ENCODE results near the gene CD300H.

DNA sequence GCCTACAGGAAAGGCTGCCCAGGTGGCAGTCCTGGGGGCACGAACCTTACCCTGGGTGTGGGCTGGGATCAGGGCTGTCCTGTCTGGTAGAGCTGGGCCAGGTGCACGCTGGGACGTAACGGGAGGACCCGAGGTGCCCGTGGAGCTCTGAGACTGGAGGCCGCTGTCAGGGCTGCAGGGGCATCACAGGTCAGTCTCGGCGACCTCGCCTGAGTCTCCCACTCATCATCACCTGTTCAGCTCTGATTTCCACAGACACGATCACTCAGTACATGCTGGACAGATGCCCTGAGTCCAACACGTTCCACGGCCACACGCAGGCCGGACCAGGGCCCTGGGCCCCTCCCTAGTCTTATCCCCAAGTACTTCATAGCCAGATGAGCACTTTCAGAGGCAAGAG, 16.7 kb downstream of the CD300H start:
- TF ChIP-seq CTCF (conservative IDR thresholded peaks at IDR 0.05; ENCODE audit: low read depth, low read length) (no peak), EZH2phosphoT487 (IDR thresholded peaks at IDR 0.05; ENCODE audit: borderline replicate concordance, low read length) (no peak)

Measured in PC-3 (cell line).